GM10266 (cell line): ENCODE data around the gene FOXN1.

Source experiments
- DNase-seq: peaks from one replicate; pipeline ENCODE4 v3.0.0; 2012; ENCODE audit errors: extremely low spot score
- CTCF ChIP-seq: IDR thresholded peaks from 2 replicates; pipeline ENCODE4 v1.5.1; 2012; ENCODE audit warnings: mild to moderate bottlenecking, low read depth; ENCODE audit not compliant: control insufficient read depth, insufficient read depth; ENCODE audit errors: missing control alignments

Gene FOXN1

GRCh38 chr17:28523186-28523585 is 17.0 kb downstream of the FOXN1 start:
- TF ChIP-seq CTCF: no peak
- DNase-seq: no peak

- TF ChIP-seq CTCF: no peak
Observed at GRCh38 chr17:28523876-28524275, 17.7 kb downstream of the FOXN1 start.

GRCh38 chr17:28524476-28525424 is 18.6 kb downstream of the FOXN1 start:
- no peak for DNase-seq
- no peak for TF ChIP-seq CTCF

More at GRCh38 chr17:28523876-28524275, 17.7 kb downstream of the FOXN1 start:
- no peak for DNase-seq

DNA sequence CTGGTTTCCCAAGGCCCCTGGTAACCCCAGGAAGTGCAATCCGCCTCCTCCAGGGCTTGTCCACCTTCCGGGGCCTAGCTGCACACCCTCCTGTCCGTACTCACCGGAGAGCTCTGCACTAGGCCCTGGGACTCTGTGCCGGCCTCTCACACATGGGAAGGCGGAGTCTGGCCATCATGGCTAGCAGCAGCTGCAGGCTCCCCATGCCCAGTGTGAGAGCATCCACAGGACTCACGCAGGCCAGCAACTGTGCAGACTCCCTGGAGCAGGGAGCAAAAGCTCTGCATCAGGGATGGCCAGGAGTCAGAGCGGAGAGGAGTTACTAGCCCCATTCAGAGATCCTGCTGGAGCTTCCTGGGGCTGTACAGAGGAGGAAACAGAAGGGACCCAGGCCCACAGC is 20.2 kb downstream of the FOXN1 start:
- no peak for TF ChIP-seq CTCF
- DNase-seq: no peak

DNA sequence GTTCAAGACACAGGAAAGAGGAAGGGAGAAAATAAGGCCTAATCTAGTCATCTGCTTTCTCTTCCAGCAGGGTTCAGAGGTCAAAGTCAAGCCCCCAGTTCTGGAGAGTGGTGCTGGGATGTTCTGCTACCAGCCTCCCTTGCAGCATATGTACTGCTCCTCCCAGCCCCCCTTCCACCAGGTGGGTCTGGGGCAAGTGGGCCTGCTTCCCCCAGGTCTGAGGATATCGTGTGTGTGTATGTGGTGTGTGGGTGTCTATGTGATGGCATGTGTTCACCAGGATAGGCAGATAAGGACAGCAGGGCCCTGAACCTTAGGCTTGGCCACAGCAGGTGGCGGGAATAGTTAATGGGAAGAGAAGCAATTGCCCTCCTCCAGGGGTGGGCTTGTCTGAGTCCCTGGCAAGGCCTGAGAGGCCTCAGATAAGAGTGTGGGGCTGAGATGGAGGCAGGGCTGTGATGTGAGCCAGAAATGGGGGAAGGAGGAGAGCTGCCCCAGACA is 21.1 kb downstream of the FOXN1 start:
- DNase-seq: no peak
- no peak for TF ChIP-seq CTCF

- no peak for DNase-seq
- TF ChIP-seq CTCF: no peak
Observed at GRCh38 chr17:28527859-28528258, 21.7 kb downstream of the FOXN1 start.

DNA sequence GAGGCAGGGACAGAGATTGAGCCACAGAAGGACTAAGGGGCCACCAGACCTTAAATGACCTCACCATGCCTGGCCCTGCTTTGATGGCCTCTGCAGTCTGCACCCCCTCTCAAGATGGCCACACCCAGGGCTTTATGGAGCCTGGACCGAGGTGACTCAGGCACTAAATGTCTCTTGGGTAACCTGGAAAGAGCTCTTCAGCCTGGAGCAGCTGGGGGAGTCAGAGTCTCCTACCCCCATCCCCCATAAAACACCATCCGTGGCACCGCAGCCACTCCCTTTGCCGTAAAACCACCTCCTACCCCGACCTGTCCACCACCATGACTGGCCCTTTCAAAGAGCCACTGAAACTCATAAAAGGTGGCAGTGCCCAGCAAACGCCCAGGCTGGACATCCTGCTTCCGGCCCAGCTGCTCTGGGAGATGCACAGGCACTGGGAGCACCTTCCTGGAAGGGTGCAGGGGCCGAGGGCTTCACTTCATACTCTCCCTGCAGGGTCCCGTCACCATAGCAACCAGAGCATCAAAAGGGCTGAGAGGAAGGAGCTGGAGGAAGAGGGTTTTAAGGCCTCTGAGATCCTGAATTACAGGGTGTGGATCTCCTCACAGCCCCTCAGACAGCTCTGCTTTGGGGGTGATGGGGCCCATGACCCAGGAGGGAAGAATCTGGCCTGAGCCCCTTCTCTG is 22.3 kb downstream of the FOXN1 start:
- no peak for DNase-seq
- no peak for TF ChIP-seq CTCF
